Left renal pelvis (tissue), 4 donors: Measurements from ENCODE around the gene UXS1. TPM values are rescaled to one million over a fixed set of nuclear protein-coding genes. Genes with fewer than 3 reads are reported as not detected.

Source experiments
- DNase-seq, 4 donors: peaks; one replicate each; pipeline ENCODE4 v3.0.0-alpha.2; 2013; ENCODE audit warnings: low read depth in 4 of 4, low spot score in 3 of 4
- polyA plus RNA-seq, 4 donors: library from polyadenylated mRNA; unstranded; fragments of 120-200 nt; gene quantifications; one replicate each; pipeline ENCODE4 v1.2.1, GENCODE V29; 2013; ENCODE audit not compliant: insufficient read length in 4 of 4

UXS1 gene
- polyA plus RNA-seq, 4 donors = 68.9 to 85.8 (median 82.3) TPM

- DNase-seq = no peak
These were observed 103.0 kb downstream of the UXS1 start for GRCh38 chr2:106090916-106091618.

- no peak for DNase-seq
These were observed 104.5 kb downstream of the UXS1 start for GRCh38 chr2:106089611-106090010.

- DNase-seq = no peak
These were observed 108.7 kb downstream of the UXS1 start for GRCh38 chr2:106085181-106085940.

- DNase-seq = no peak
These were observed 113.1 kb downstream of the UXS1 start for GRCh38 chr2:106080959-106081358.

- DNase-seq = no peak
These were observed 116.0 kb downstream of the UXS1 start for GRCh38 chr2:106078096-106078495.

- no peak for DNase-seq
These were observed 117.2 kb downstream of the UXS1 start for GRCh38 chr2:106076941-106077340.

GRCh38 chr2:106075048-106075447 lies 119.1 kb downstream of the UXS1 start:
- no peak for DNase-seq

- no peak for DNase-seq
These were observed 120.3 kb downstream of the UXS1 start for GRCh38 chr2:106073678-106074406.

DNA sequence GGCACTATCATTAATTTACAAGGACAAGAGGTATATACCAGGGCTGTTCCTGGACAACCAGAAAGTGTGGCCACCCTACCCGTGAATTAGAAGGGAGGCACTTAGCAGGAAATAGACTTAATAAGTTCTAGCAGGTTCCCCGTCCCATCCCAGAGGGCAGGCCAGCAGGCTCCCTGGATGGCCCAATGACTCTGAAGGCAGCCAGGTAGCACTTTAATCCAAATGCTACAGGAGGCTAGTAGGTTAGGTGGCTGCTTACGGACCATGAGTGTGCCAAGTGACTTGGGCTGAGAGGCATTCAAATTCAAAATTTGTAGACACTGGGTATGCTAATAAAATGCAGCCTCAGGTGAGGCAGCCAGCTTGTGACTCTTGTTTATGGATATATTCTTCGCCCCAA lies 123.9 kb downstream of the UXS1 start:
- no peak for DNase-seq

DNA sequence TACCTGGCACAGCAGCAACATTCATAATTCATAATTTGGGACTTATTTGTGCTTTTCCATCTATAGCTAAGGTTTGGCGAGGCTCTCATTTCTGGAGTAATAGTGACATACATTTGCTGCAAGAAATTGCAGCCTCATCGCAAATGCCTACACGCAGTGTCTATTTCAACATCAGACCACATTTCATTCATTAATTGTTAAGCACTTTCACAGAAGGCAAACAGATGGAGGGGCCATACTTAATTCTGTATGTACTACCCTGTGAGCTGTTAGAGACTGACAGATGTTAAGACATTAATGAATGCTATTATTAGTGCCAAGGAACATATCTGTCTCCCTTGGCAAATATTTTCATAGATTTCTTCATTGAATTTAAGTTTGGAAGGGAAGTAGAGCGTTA lies 125.7 kb downstream of the UXS1 start:
- no peak for DNase-seq

DNA sequence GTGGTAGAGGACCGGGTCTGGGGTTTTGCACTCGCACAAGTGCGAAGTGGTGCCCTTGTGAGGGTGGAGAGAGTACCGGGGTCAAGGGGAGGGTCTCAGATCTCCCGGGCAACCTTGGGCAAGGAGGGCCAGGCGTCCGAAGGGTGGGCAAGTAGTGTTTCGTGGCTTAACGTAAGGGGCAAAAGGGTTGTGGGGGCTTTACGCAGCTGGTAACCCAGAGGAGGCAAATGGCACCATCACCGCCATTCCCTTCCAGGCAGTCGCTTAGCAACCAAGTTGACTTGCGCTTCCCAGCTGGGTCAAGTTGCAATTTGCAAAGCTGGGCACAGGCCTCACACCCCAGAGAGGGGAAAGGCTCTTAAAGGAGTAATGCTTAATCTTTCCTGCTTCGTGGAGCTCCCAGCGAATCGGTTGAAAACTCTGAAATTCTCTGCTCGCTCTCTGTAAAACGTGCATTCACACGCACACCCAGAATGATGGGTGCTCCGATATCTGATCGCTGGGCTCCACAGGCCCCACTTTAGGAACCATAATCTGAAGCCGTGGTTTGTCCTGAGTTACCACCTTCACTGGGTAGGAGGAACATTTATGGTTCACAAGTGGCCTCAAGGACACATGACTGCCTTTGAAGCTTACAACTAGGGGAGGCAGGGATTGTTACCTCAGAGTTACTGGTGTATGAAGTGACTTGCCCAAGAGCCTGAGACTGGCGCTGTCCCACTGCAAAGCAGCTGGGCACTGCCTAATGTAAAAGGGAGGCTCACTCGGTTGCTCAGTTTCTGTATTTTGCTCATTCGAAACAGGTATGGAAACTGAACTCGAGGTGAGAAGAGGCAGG lies 127.9 kb downstream of the UXS1 start:
- peak in 1 of 4 donors; percentile 39 for DNase-seq

GRCh38 chr2:106065268-106065982 lies 128.7 kb downstream of the UXS1 start:
- DNase-seq = no peak

GRCh38 chr2:106063181-106063580 lies 130.9 kb downstream of the UXS1 start:
- DNase-seq = no peak

DNA sequence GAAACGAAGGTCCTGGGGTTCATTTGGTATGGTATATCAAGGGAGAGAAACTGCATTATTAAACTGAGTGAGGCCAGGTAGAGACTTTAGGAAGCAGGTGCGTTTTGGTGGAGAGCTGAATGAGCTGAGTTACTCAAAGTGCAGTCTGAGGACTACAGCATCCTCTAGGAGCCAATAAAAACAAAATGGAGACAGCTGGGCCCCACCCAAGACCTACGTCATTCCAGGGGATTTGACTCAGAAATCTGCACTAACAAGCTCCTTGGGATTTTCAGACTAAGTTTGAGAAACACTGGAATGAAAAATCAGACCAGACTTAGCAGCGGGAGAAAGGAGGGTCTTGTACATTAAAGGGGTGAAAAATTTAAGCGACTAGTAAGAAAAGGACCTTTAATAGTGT lies 131.5 kb downstream of the UXS1 start:
- DNase-seq = no peak

- DNase-seq = no peak
These were observed 132.3 kb downstream of the UXS1 start for GRCh38 chr2:106061611-106062349.

- DNase-seq = no peak
These were observed 134.6 kb downstream of the UXS1 start for GRCh38 chr2:106059416-106060065.

DNA sequence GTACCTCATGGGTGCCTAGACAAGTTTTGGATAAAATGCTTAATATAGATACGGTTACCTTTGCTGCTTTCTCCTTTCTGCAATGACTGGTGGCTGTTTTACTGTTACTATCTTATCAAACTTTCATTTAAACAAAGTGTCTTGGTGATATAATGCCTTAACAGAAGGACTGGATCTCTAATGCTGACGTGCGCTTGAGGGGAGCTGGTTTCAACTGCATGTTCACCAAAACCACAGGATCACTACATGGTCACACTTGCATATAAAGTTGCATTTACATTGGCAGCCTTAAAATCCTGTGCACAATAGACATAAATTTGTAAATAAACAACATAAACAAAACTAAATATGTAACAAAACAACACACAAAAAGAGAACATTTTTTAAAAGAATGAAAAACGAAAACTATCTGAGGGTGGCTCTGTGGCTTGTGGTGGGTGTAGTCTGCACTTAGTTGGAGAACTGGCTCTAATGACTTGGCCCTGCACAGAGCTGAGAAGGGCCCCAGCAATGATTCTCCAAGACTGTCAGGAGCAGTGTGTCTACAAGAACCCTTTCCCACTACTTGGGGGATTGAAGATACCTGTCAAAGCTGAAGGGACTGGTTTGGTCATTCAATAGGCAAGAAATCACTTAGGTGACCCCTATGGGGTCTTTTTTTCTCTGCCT lies 135.5 kb downstream of the UXS1 start:
- no peak for DNase-seq

DNA sequence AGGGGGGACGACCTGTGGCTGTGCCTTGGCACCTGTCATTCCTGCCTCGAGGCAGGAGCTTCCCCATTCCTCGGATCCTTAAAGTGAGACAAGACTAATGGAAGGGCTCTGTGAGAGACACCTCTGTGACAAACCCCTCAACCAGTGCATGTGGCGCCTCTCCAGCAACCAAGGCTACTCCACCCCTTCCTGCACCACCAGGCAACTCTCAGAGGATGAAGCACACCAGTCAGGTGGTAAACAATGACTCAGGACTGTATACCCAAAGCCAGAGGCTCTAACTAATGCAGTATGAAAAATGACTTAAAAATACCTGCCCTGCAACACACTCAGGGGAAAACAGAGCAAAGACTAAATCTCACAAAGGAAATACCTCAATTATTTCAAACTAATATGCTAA lies 136.9 kb downstream of the UXS1 start:
- DNase-seq = no peak
